Measurements from ENCODE around the gene SAV1.

- TF ChIP-seq CTCF (conservative IDR thresholded peaks at IDR 0.05; ENCODE audit: low read depth, low read length) (no peak), EZH2 (IDR thresholded peaks at IDR 0.05; ENCODE audit: borderline replicate concordance, low read depth, low read length, poor library complexity, severe bottlenecking) (no peak)
Measured at GRCh38 chr14:50657753-50658152, 10.4 kb downstream of the SAV1 start.
